Activated naive CD4-positive, alpha-beta T cell (primary cell): Measurements from ENCODE around the gene ARMS2.

Experiments
- DNase-seq, 4 experiments: peaks; one replicate each; lab custom pipeline; 2025; lab: John Stamatoyannopoulos, UW

ARMS2 gene

DNA sequence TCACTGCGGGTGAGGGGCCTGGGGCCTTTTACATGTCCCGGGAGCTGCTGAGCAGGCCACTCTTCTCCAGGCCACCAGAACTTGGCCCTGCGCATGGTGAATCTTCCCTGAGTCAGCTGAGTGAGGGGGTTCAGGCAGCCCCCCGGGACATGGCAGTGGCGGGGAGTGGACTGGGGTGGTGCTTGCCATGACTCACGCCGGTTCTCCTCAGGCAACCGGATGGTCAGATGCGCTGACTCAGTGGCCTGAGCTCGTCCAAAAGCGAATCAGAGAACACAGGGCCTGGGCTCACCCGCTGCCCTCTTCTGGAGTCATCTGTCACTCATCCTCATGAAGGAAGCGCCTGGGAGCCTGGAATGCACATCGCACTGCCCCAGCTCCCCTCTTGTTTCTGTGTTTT, 40.4 kb downstream of the ARMS2 start:
- DNase-seq: no peak

DNA sequence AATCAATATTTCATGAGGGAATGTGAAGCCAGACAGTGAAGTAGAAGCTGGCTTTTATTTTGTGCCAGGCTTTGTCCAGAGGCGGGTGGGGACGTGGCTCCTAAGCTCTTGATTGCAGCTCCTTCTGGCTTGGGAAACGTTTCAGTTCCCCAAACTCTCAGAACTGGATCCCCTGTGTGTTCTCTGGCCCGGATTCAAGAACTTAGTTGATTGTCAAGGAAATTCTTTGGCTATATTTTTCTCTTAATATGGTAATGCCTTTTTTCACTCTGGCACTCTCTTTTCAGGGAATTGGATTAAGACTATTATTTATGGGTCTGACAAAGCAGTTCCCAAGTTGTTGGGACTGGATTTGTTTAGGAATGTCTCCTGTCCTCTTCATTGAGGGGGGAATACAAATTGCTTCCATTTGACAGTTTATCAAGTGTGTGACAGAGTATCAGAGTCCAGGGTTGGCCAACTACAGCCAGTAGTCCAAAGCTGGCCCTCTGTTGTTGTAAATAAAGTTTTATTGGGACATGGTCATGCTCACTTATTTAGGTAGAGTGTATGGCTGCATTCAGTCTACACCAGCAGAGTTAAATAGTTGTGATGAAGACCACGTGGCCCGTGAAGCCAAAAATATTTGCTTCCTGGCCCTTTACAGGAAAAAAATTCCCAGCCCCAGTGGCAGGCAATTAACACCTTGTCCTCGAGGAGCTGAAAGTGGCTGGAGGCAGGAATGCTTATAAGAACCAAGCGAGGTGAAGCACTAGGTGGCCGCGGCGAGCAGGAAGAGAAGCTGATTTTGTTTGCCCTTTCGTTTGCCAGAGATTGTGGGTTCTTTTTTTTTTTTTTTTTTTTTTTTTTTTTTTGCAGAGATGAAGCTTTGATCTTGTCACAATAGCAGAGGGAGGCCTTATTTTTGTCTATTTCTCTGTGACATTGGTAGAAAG, 41.2 kb downstream of the ARMS2 start:
- DNase-seq: no peak

DNA sequence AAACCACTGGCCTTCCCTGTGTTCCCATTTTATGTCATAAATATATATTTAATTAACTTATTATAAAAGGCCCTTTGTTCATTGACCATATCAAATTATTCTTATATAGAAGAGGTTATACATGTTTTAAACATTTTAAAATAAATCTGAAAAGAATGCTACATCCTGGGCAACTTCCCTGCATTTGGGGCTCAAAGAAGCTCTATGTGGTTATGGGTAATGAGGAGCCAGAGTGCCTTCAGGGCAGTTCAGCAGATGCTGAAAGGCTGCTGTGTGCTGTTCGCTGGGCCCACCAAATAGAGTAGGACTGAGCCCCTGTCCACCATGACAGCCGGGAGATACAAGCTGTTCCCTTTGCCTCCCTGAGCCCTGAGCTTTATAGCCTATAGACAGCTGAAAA, 42.8 kb downstream of the ARMS2 start:
- no peak for DNase-seq

DNA sequence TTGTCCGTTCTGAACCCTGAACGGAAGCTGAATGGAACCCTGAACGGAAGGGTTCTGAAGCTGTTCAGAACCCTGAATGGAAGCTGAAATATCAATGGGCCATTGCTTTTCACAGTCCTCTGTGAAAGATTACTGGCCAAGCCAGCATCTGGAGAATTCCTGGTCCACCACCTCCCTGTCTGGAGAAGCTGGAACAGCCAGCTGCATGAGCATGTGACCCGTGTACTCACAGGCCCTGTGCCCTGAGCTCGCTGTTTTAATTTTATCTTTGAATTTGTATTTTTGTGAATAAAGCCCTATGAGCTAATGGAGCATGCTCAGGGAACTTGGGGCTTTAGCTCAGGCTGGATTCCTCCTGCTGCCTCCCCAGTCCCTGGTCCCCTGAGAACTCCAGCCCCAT, 44.1 kb downstream of the ARMS2 start:
- no peak for DNase-seq

DNA sequence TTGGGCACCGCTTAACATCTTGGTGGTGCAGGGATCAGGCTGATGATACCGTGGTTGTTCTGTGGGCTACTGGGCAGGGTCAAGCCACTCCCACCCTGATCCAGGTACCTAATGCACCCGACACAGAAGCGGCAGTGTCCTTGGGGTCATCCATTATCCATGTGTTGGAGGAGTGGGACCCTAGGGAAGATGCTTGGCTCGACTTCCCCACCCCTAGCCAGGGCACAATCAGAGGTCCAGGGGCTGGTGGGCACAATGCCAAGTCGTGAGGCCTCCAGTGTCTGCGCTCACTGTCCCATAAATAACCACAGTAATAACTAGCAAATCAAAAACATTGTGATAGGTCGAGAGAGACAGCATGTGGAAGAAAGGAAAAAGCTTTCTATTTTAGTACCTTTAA, 44.6 kb downstream of the ARMS2 start:
- no peak for DNase-seq

DNA sequence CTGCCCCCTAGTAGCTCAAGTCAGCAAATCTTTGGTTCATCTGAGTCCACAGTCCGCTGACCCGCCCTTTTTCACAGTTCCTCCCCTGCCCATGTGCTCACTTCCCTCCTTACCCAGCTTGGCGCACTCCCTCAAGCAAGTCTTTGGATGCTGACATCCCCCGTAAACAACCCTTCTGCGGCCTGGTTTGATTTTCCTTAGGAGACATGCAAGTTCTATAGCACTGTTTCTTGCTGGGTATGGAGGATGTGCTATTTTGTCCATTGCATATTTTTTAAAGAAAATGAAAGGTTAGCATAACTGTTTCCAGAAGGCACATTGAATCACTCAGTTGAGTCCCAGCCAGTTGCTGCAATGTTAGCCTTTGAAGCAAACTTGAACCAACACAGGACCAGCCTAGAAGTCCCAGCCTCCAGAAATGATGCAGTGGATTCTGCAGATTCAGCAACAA, 45.1 kb downstream of the ARMS2 start:
- no peak for DNase-seq

DNA sequence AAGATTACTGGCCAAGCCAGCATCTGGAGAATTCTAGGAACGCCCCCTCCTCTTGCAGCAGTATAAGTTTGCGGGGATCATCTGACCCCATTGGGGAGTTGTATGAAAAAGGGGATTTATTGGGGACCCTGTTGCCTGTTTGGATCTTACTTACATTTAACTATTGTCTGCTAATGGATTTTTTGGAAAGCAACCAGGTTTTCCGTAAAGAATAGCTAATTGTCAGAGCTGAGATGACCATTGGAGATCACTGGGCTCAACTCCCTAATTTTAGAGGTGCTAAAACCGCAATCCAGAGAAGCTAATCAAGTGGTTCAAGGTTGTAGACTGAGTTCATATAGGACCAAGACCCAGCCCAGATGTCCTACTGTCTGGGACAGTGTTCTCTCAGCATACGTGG, 45.7 kb downstream of the ARMS2 start:
- DNase-seq: no peak

DNA sequence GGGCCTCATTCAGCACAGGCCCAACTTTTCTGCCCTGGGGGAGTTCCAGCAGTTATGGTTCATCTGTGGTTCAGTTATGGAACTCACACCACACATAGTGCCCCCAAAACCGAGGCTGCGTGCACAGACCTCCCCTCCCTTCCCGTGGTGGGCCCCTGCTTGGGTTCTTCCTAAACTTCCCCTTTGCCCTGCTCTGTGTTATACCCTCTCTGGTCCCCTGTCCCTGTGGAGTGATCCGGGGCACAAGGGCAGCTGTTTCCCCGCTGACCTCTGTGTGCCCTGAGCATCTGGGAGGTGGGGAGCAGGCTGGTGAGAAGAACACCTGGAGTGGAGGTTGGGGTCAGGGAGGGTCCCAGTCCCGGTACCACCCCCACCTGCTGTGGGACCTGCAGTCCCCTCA, 46.3 kb downstream of the ARMS2 start:
- DNase-seq: no peak

DNA sequence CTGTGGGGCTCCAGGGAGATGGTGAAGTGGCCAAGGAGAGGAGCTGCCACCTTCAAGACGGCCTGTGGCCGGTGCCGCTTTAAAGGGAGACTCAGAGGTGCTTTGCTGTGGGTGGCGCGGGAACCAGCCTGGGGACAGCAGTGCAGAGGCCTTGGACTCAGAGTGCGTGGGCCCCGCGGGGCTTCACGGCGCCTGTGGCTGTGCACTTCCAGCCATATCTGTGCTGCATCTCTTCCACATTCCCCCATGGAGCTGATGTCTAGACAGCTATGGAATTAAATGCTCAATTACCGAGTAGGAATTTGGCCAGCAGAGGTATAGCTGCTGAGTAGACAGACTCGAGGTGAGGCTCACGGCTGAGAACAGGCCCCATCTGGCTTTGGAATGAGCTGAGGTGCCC, 48.6 kb downstream of the ARMS2 start:
- no peak for DNase-seq

DNA sequence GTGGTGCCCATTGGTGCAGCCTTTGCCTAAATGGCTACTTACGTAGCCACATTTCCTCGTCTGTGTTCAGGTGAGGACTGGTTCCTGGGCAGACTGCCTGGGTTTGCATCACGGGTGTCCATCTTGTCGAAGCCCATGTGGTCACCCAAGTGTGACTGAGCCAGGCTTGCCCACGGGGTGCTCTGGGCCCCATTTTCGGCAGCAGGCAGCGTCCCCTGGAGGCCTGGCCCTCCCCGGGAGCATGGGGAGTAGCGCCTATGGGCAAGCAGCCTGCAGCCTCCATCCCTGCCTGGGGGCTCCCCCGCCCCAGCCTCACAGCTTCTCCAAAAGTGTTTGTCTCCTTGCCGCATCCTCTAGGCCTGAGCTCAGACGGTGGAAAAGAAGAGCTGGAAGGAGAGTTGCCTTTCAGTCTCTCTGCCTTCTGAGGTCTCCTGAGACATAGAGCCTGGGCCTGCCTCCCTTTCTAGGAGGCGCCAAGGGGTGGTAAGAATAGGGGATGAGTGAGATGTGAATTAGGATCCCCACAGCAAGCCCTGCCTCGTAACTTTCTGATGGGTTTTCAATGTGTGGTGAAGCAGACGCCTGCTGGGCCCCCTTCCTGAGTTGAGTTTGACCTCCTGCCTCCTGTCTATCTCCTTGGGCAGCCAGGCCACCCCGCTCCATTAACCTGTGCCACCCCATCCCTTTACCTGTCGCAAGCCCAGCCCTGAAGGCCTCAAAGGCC, 49.6 kb downstream of the ARMS2 start:
- no peak for DNase-seq

DNA sequence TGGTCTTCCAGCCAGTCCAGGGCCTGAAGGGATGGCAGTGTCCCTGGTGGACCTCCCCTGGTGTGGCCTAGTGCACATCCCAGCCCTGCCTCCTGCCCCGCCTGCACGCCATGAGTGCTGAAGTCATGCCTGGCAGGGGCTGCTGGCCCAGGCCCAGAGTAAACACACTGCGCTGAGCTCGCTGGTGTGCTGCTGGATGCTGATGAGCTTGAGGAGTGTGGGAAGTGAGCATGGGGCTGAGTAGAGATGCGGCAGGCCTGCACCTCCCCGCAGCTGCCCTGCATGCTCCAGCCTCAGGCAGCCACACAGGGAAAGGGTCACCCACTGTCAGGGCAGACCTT, 50.1 kb downstream of the ARMS2 start:
- no peak for DNase-seq

DNA sequence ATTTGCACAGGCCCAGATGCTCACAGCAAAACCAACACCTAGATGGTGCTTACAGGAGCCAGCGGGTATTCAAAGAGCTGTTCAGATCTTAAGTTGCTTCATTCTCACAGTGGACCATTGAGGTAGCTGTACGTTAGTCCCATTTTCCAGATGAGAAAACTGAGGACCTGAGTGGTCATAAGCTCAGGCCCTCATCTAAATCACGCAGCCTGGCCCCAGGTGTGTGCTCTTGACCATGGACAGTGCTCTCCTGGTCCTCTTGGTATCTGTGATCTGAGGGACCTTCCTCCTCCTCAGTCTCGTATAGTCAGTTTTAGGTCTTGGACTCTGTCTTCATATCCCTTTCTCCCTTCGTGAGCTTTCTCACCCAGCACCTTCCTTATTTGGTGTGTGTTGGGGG, 50.6 kb downstream of the ARMS2 start:
- no peak for DNase-seq

DNA sequence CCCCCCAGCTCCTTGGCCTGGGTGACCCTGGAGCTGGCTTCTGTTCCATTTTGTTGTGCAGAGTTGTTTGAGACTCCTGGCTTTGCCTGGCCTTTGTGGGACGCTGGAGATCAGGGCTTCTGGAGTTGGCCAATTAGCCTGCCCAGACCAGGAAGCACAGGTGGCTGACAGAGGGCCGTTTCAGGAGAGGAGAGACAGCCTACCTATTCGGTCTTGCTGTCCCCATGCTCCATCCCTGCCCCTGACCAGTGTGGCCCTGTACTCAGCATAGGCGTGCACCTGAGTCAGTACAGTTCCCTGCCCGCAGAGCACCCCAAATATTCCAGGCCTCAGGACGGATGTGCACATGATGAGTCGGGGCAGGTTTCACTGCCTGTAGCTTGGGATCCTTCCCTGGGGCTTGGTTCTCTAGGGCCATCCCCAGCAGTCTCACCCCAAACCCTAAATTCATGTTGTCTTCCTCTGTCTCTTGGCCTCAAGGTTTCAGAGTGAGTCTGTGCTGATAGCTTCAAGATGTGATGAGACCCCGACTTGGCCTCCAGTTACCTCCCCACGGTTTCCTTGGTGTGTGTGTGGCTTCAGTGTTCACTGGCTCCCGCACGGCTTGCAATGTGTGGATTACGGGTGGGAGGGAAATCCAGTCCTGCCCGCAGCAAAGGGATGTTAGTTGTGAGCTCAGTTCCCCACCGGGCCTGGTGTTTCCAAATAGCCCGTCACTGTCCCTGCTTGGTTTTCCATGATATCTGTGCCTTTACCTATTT, 51.6 kb downstream of the ARMS2 start:
- no peak for DNase-seq
